Small intestine (tissue), 7 donors: ENCODE data around the gene TRA2A. TPM values are rescaled to one million over a fixed set of nuclear protein-coding genes. Genes with fewer than 3 reads are reported as not detected.
"Not testable (repeated sequence)": the region's sequence is repeated elsewhere in the genome, so short reads cannot be mapped to it uniquely, and the experiment has no call there.

Source experiments
- DNase-seq, 2 donors: peaks; one replicate each; pipeline versions ENCODE4 v3.0.0 to v3.0.0-alpha.2; 2013
- FAIRE-seq: peaks from 2 replicates; lab custom pipeline; 2012; peaks lifted over from hg19 to GRCh38; lab: Jason Lieb, UNC
- H3K27ac ChIP-seq, 3 donors: one replicate each; pipeline ENCODE4 v1.5.1; 2013; ENCODE audit warnings: low read length in 2 of 3, mild to moderate bottlenecking in 2 of 3, control low read depth in 1 of 3, inconsistent platforms in 1 of 3, low read depth in 1 of 3, moderate library complexity in 1 of 3
- H3K27me3 ChIP-seq, 3 donors: one replicate each; pipeline ENCODE4 v1.6.1; 2013; ENCODE audit warnings: low read length in 3 of 3, inconsistent platforms in 1 of 3; ENCODE audit not compliant: control insufficient read depth in 3 of 3, insufficient read depth in 3 of 3
- H3K36me3 ChIP-seq, 3 donors: one replicate each; pipeline ENCODE4 v1.6.1; 2013; ENCODE audit warnings: low read length in 3 of 3, inconsistent platforms in 1 of 3, low read depth in 1 of 3, mild to moderate bottlenecking in 1 of 3, moderate library complexity in 1 of 3; ENCODE audit not compliant: control insufficient read depth in 3 of 3, insufficient read depth in 2 of 3
- H3K4me1 ChIP-seq, 3 donors: one replicate each; pipeline ENCODE4 v1.6.1; 2013; ENCODE audit warnings: low read length in 2 of 3, inconsistent platforms in 1 of 3, low read depth in 1 of 3, mild to moderate bottlenecking in 1 of 3, moderate library complexity in 1 of 3; ENCODE audit not compliant: control insufficient read depth in 3 of 3, insufficient read depth in 2 of 3
- H3K4me3 ChIP-seq, 3 donors: one replicate each; pipeline ENCODE4 v1.5.1; 2013; ENCODE audit warnings: low read length in 3 of 3, control low read depth in 1 of 3, inconsistent platforms in 1 of 3, low read depth in 1 of 3, mild to moderate bottlenecking in 1 of 3, moderate library complexity in 1 of 3
- H3K9me3 ChIP-seq, 2 donors: one replicate each; pipeline ENCODE4 v1.6.1; 2013; ENCODE audit warnings: low read depth in 1 of 2, low read length in 1 of 2; ENCODE audit not compliant: control insufficient read depth in 2 of 2, insufficient read depth in 1 of 2
- WGBS, 3 donors: extraction: QIAGEN DNeasy Blood & Tissue Kit; methylation state at CpG; one replicate each; pipeline ENCODE4 v1.1.7; 2013; 5-methylcytosine and 5-hydroxymethylcytosine counted together
- polyA plus RNA-seq, 4 donors: library from polyadenylated mRNA; stranded (reverse) in 3 of 4; unstranded in 1 of 4; fragments of 200-250 nt in 3 of 4; fragments of 120-200 nt in 1 of 4; gene quantifications; one replicate each; pipeline versions ENCODE4 v1.2.1 to v1.2.3, GENCODE V29; 2013
- donor health status: healthy with polysubstance abuse.
- donor health status: control.
- donor health status: control.
- donor health status: Bipolar disorder and iron deficiency.
- donor health status: healthy.

TRA2A gene
- polyA plus RNA-seq, 4 donors = 35.4 to 150 (median 47.3) TPM

GRCh38 chr7:23490357-23491135 is 41.2 kb downstream of the TRA2A start:
- 34 to 56% (median 51%) methylated on average over 54 to 56 of the region's 56 CpGs for WGBS, 3 donors
- Histone ChIP-seq H3K36me3 (peaks cover 0 to 8% (median 0%) of the 10 kb centered on the region in 3 donors), H3K9me3 (no peaks in the 10 kb centered on the region), H3K4me3 (peak overlapping the region; percentile 30 to 74 (median 31)), H3K27ac (peak overlapping the region in 2 of 3 donors; percentile 32 to 84), H3K27me3 (no peaks in the 10 kb centered on the region), H3K4me1 (no peaks in the 10 kb centered on the region)
- FAIRE-seq (no peak), DNase-seq (peak in 1 of 2 donors; percentile 77)

DNA sequence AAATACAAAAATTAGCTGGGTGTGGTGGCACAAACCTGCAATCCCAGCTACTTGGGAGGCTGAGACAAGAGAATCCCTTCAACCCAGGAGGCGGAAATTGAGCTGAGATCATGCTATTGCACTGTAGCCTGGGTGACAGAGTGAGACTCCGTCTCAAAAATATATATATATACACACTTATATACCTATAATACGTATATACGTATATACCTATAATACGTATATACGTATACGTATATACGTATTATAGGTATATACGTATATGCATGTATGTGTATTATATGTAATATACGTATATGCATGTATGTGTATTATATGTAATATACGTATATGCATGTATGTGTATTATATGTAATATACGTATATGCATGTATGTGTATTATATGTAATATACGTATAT is 43.1 kb downstream of the TRA2A start:
- 98 to 99% (median 99%) methylated on average over 11 to 13 of the region's 13 CpGs for WGBS, 3 donors
- H3K4me3 ChIP-seq, H3K27ac ChIP-seq, DNase-seq, H3K9me3 ChIP-seq, H3K36me3 ChIP-seq, H3K27me3 ChIP-seq, FAIRE-seq, H3K4me1 ChIP-seq: not testable (repeated sequence)

- H3K4me1 ChIP-seq = no peaks in the 10 kb centered on the region
- no peak overlapping the region for H3K27ac ChIP-seq
- peaks cover 0 to 4% (median 0%) of the 10 kb centered on the region in 3 donors for H3K36me3 ChIP-seq
- no peak for FAIRE-seq
- no peak for DNase-seq
- H3K9me3 ChIP-seq = no peaks in the 10 kb centered on the region
- no peak overlapping the region for H3K4me3 ChIP-seq
- H3K27me3 ChIP-seq = no peaks in the 10 kb centered on the region
- whole genome bisulfite sequencing, 3 donors = 45 to 56% (median 51%) methylated on average over 4 of the region's 4 CpGs
These were observed 44.1 kb downstream of the TRA2A start for GRCh38 chr7:23487670-23488069.

- Histone ChIP-seq H3K27ac (no peak overlapping the region), H3K36me3 (no peaks in the 10 kb centered on the region), H3K4me3 (no peak overlapping the region), H3K27me3 (no peaks in the 10 kb centered on the region), H3K9me3 (no peaks in the 10 kb centered on the region), H3K4me1 (no peaks in the 10 kb centered on the region)
- WGBS, 3 donors = 78 to 85% (median 80%) methylated on average over 13 of the region's 13 CpGs
- FAIRE-seq (no peak), DNase-seq (no peak)
These were observed 45.6 kb downstream of the TRA2A start for GRCh38 chr7:23486002-23486773.

GRCh38 chr7:23482686-23483085 is 49.1 kb downstream of the TRA2A start:
- DNase-seq (no peak), FAIRE-seq (no peak)
- Histone ChIP-seq H3K9me3 (no peaks in the 10 kb centered on the region), H3K4me3 (no peak overlapping the region), H3K27me3 (peaks cover 0 to 5% (median 2%) of the 10 kb centered on the region in 3 donors), H3K4me1 (no peaks in the 10 kb centered on the region), H3K27ac (no peak overlapping the region), H3K36me3 (no peaks in the 10 kb centered on the region)
- 86 to 93% (median 86%) methylated on average over 4 of the region's 4 CpGs for WGBS, 3 donors

DNA sequence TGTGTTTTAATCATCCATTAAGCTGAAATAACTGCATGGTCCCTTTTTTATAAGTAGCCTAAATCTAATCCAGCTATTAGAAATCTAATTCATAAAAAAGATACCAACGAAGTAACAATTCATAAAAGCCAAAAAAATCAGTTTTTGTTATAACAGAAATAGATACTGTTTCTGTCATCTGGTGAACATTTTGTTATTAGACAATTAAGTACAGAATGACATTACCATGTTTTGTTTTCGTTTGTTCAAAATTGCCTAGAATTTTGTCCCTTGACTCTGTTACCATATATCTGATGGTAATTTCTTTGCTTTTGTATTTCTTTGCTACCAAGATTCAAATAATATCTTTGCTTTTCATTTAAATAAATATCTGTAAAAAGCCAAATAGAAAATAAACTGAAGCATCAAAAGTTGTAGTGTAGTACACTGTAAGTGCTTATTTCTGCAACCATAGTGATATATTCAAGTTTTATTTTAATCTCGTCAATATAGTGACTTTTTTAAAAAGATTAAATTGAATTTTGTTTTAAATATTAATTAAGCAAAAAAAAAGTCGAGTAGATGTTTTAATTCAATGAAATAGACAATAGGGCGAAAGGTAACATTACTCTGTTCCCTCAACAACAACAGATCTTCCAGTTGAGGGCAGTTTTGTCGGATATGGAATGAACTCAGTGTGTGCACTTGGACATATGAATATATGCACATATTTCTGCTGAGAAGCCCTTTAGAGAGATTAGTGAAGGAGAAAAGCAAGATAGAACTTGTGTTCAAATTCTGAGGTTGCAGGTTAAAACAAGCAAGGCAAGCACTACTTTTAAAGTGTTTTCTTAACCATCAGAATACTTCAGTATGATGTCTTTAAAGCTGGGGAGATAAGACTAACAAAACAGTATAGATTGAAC is 53.6 kb downstream of the TRA2A start:
- Histone ChIP-seq H3K4me1 (peaks cover 0 to 3% (median 3%) of the 10 kb centered on the region in 3 donors), H3K9me3 (no peaks in the 10 kb centered on the region), H3K4me3 (no peak overlapping the region), H3K27ac (no peak overlapping the region), H3K27me3 (peaks cover 0 to 22% (median 5%) of the 10 kb centered on the region in 3 donors), H3K36me3 (no peaks in the 10 kb centered on the region)
- WGBS, 3 donors = 66 to 83% (median 69%) methylated on average over 6 of the region's 6 CpGs
- no peak for DNase-seq
- FAIRE-seq = peak; percentile 41

DNA sequence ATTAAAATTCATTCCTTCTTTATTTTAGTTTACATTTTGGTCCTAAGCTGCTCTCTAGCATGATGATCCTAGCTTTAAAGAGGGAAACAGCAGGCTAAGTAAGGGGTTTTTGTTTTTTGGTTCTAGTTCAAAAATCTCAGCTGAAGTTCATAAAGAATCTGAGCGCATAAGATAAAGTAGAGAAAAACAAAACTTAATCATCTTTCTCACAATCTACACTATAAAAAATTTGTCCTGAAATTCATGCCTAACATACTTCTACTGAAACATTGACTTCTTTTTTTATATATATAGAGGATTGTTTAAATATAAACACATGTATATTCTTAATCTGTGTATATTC is 54.7 kb downstream of the TRA2A start:
- no peaks in the 10 kb centered on the region for H3K9me3 ChIP-seq
- WGBS, 3 donors = 80 to 88% (median 84%) methylated on average over 1 of the region's 1 CpG
- H3K27ac ChIP-seq = no peak overlapping the region
- DNase-seq (no peak), FAIRE-seq (no peak)
- no peaks in the 10 kb centered on the region for H3K36me3 ChIP-seq
- H3K4me1 ChIP-seq = peaks cover 0 to 9% (median 3%) of the 10 kb centered on the region in 3 donors
- H3K27me3 ChIP-seq = peaks cover 0 to 23% (median 5%) of the 10 kb centered on the region in 3 donors
- H3K4me3 ChIP-seq = no peak overlapping the region
